ENCODE data around the gene HDGFL1.

The HDGFL1 gene

DNA sequence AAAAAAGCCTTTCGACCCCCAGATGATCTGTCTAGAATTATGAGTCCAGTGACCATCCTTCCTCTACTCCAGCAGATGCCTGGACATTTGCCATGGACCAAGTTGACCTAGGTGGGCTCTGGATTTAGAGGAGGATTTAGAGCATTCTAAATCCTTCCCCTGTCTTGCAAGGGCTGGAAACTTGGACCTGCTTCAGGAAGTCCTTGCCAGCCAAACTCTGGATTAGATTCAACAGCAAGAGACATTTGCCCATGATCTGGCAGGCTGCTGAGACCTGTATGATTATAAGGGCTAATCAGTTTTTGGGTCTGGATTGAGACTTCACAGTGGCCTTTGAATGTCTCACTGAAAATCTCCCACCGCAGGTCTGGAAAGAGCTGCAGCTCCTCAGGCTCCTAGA lies 13.1 kb upstream of the HDGFL1 start:
- H3K27ac ChIP-seq (ENCODE audit: low read depth in 2 of 2, low read length in 2 of 2), result no peak overlapping the region
- no peaks in the 10 kb centered on the region for H3K9me3 ChIP-seq (ENCODE audit: control insufficient read depth in 2 of 2, low read length in 2 of 2)
- no peaks in the 10 kb centered on the region for H3K36me3 ChIP-seq (ENCODE audit: control insufficient read depth in 2 of 2, insufficient read depth in 2 of 2, low read length in 2 of 2)
- H3K27me3 ChIP-seq (ENCODE audit: control insufficient read depth in 2 of 2, insufficient read depth in 2 of 2, low read length in 2 of 2), result no peaks in the 10 kb centered on the region
- H3K4me3 ChIP-seq (ENCODE audit: low read length in 2 of 2), result no peak overlapping the region
- no peak overlapping the region for H3K9ac ChIP-seq (ENCODE audit: low read depth in 1 of 2, low read length in 2 of 2)
- no peaks in the 10 kb centered on the region for H3K4me1 ChIP-seq (ENCODE audit: control insufficient read depth in 2 of 2, insufficient read depth in 2 of 2, low read length in 2 of 2)

GRCh38 chr6:22557007-22557406 lies 12.4 kb upstream of the HDGFL1 start:
- H3K27me3 ChIP-seq (ENCODE audit: control insufficient read depth in 2 of 2, insufficient read depth in 2 of 2, low read length in 2 of 2), result no peaks in the 10 kb centered on the region
- no peak overlapping the region for H3K27ac ChIP-seq (ENCODE audit: low read depth in 2 of 2, low read length in 2 of 2)
- no peaks in the 10 kb centered on the region for H3K9me3 ChIP-seq (ENCODE audit: control insufficient read depth in 2 of 2, low read length in 2 of 2)
- no peaks in the 10 kb centered on the region for H3K36me3 ChIP-seq (ENCODE audit: control insufficient read depth in 2 of 2, insufficient read depth in 2 of 2, low read length in 2 of 2)
- no peak overlapping the region for H3K9ac ChIP-seq (ENCODE audit: low read depth in 1 of 2, low read length in 2 of 2)
- no peaks in the 10 kb centered on the region for H3K4me1 ChIP-seq (ENCODE audit: control insufficient read depth in 2 of 2, insufficient read depth in 2 of 2, low read length in 2 of 2)
- H3K4me3 ChIP-seq (ENCODE audit: low read length in 2 of 2), result no peak overlapping the region

DNA sequence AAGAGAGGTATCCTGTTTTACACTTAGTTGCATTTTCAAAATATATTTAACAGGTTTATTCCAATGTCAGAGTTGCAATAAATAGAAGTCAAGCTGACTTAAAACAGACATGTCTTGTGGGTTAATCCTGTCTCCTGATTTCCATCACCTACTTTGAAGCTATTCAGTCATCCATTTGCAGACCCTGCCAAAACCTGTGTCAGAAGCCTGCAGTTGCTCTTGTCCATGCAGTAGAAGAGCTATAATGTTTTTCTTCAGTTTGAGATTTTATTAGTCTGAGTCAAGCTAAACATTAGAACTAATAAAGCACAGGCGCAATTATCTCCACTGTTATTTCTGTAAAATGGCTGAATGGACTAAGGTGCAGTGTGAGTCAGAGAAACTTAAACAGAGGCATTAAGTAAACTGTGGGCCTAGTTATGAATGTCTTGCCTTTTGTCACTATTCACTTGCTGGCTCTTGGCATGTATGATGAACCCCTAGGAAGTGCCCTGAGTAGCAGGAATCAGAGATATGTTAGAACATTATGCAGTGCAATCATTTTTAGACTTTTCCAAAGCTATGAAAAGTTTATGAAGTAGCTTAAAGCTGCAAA lies 11.0 kb upstream of the HDGFL1 start:
- no peaks in the 10 kb centered on the region for H3K4me1 ChIP-seq (ENCODE audit: control insufficient read depth in 2 of 2, insufficient read depth in 2 of 2, low read length in 2 of 2)
- H3K27ac ChIP-seq (ENCODE audit: low read depth in 2 of 2, low read length in 2 of 2), result no peak overlapping the region
- no peaks in the 10 kb centered on the region for H3K9me3 ChIP-seq (ENCODE audit: control insufficient read depth in 2 of 2, low read length in 2 of 2)
- H3K9ac ChIP-seq (ENCODE audit: low read depth in 1 of 2, low read length in 2 of 2), result no peak overlapping the region
- H3K4me3 ChIP-seq (ENCODE audit: low read length in 2 of 2), result no peak overlapping the region
- H3K36me3 ChIP-seq (ENCODE audit: control insufficient read depth in 2 of 2, insufficient read depth in 2 of 2, low read length in 2 of 2), result no peaks in the 10 kb centered on the region
- no peaks in the 10 kb centered on the region for H3K27me3 ChIP-seq (ENCODE audit: control insufficient read depth in 2 of 2, insufficient read depth in 2 of 2, low read length in 2 of 2)

DNA sequence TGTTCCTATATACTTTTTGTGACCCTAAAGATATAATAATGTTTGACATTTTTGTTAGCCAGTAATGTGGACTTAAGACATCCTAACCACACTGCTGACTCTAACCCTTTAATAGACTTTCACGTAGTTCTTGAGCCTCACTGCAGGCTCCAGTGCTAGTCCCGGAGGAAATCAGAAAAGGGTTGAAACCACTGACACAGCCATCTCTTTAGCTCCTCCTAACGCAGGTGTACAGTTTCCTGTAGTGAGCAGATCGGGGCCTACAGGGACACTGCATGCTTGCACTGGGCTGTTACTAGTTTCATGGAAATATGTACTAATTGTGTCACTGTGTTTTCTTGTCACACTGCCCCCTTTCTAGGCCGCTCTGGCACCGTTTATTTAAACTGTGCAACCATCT lies 512 bp upstream of the HDGFL1 start:
- Histone ChIP-seq H3K27ac (ENCODE audit: low read depth in 2 of 2, low read length in 2 of 2) (no peak overlapping the region), H3K4me3 (ENCODE audit: low read length in 2 of 2) (no peak overlapping the region), H3K4me1 (ENCODE audit: control insufficient read depth in 2 of 2, insufficient read depth in 2 of 2, low read length in 2 of 2) (no peaks in the 10 kb centered on the region), H3K27me3 (ENCODE audit: control insufficient read depth in 2 of 2, insufficient read depth in 2 of 2, low read length in 2 of 2) (no peaks in the 10 kb centered on the region), H3K36me3 (ENCODE audit: control insufficient read depth in 2 of 2, insufficient read depth in 2 of 2, low read length in 2 of 2) (no peaks in the 10 kb centered on the region), H3K9ac (ENCODE audit: low read depth in 1 of 2, low read length in 2 of 2) (no peak overlapping the region), H3K9me3 (ENCODE audit: control insufficient read depth in 2 of 2, low read length in 2 of 2) (no peaks in the 10 kb centered on the region)

GRCh38 chr6:22570185-22570551 lies 802 bp downstream of the HDGFL1 start:
- no peaks in the 10 kb centered on the region for H3K36me3 ChIP-seq (ENCODE audit: control insufficient read depth in 2 of 2, insufficient read depth in 2 of 2, low read length in 2 of 2)
- H3K4me1 ChIP-seq (ENCODE audit: control insufficient read depth in 2 of 2, insufficient read depth in 2 of 2, low read length in 2 of 2), result no peaks in the 10 kb centered on the region
- H3K27me3 ChIP-seq (ENCODE audit: control insufficient read depth in 2 of 2, insufficient read depth in 2 of 2, low read length in 2 of 2), result no peaks in the 10 kb centered on the region
- H3K27ac ChIP-seq (ENCODE audit: low read depth in 2 of 2, low read length in 2 of 2), result no peak overlapping the region
- H3K9me3 ChIP-seq (ENCODE audit: control insufficient read depth in 2 of 2, low read length in 2 of 2), result no peaks in the 10 kb centered on the region
- H3K4me3 ChIP-seq (ENCODE audit: low read length in 2 of 2), result no peak overlapping the region
- no peak overlapping the region for H3K9ac ChIP-seq (ENCODE audit: low read depth in 1 of 2, low read length in 2 of 2)

DNA sequence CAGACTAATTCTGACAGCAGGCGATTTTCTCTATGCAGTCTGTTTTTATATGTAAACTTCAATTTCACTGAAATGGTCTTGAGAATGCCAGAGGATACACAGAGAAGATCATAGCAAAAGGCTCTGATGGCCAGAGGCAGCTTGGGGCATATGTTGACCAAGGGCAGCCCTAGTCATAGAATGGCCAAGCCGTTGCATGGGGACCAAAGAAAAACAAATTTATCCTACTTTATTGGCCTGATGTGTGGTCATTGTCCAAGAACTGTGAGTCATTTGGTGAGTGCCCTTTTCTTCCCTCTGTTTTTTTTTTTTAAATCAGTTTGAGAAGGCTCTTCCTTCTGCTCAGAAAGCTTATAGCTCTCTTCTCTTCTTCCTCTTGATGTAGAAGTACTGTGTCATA lies 5.8 kb downstream of the HDGFL1 start:
- Histone ChIP-seq H3K4me3 (ENCODE audit: low read length in 2 of 2) (no peak overlapping the region), H3K36me3 (ENCODE audit: control insufficient read depth in 2 of 2, insufficient read depth in 2 of 2, low read length in 2 of 2) (no peaks in the 10 kb centered on the region), H3K9me3 (ENCODE audit: control insufficient read depth in 2 of 2, low read length in 2 of 2) (no peaks in the 10 kb centered on the region), H3K4me1 (ENCODE audit: control insufficient read depth in 2 of 2, insufficient read depth in 2 of 2, low read length in 2 of 2) (no peaks in the 10 kb centered on the region), H3K27ac (ENCODE audit: low read depth in 2 of 2, low read length in 2 of 2) (no peak overlapping the region), H3K27me3 (ENCODE audit: control insufficient read depth in 2 of 2, insufficient read depth in 2 of 2, low read length in 2 of 2) (no peaks in the 10 kb centered on the region), H3K9ac (ENCODE audit: low read depth in 1 of 2, low read length in 2 of 2) (no peak overlapping the region)

- no peaks in the 10 kb centered on the region for H3K9me3 ChIP-seq (ENCODE audit: control insufficient read depth in 2 of 2, low read length in 2 of 2)
- no peaks in the 10 kb centered on the region for H3K36me3 ChIP-seq (ENCODE audit: control insufficient read depth in 2 of 2, insufficient read depth in 2 of 2, low read length in 2 of 2)
- H3K9ac ChIP-seq (ENCODE audit: low read depth in 1 of 2, low read length in 2 of 2), result no peak overlapping the region
- H3K27me3 ChIP-seq (ENCODE audit: control insufficient read depth in 2 of 2, insufficient read depth in 2 of 2, low read length in 2 of 2), result no peaks in the 10 kb centered on the region
- no peaks in the 10 kb centered on the region for H3K4me1 ChIP-seq (ENCODE audit: control insufficient read depth in 2 of 2, insufficient read depth in 2 of 2, low read length in 2 of 2)
- H3K4me3 ChIP-seq (ENCODE audit: low read length in 2 of 2), result no peak overlapping the region
- no peak overlapping the region for H3K27ac ChIP-seq (ENCODE audit: low read depth in 2 of 2, low read length in 2 of 2)
Observed at GRCh38 chr6:22579439-22579838, 10.1 kb downstream of the HDGFL1 start.

- Histone ChIP-seq H3K4me3 (ENCODE audit: low read length in 2 of 2) (no peak overlapping the region), H3K4me1 (ENCODE audit: control insufficient read depth in 2 of 2, insufficient read depth in 2 of 2, low read length in 2 of 2) (no peaks in the 10 kb centered on the region), H3K9me3 (ENCODE audit: control insufficient read depth in 2 of 2, low read length in 2 of 2) (no peaks in the 10 kb centered on the region), H3K27me3 (ENCODE audit: control insufficient read depth in 2 of 2, insufficient read depth in 2 of 2, low read length in 2 of 2) (no peaks in the 10 kb centered on the region), H3K27ac (ENCODE audit: low read depth in 2 of 2, low read length in 2 of 2) (no peak overlapping the region), H3K9ac (ENCODE audit: low read depth in 1 of 2, low read length in 2 of 2) (no peak overlapping the region), H3K36me3 (ENCODE audit: control insufficient read depth in 2 of 2, insufficient read depth in 2 of 2, low read length in 2 of 2) (no peaks in the 10 kb centered on the region)
Observed at GRCh38 chr6:22580337-22580736, 11.0 kb downstream of the HDGFL1 start.

DNA sequence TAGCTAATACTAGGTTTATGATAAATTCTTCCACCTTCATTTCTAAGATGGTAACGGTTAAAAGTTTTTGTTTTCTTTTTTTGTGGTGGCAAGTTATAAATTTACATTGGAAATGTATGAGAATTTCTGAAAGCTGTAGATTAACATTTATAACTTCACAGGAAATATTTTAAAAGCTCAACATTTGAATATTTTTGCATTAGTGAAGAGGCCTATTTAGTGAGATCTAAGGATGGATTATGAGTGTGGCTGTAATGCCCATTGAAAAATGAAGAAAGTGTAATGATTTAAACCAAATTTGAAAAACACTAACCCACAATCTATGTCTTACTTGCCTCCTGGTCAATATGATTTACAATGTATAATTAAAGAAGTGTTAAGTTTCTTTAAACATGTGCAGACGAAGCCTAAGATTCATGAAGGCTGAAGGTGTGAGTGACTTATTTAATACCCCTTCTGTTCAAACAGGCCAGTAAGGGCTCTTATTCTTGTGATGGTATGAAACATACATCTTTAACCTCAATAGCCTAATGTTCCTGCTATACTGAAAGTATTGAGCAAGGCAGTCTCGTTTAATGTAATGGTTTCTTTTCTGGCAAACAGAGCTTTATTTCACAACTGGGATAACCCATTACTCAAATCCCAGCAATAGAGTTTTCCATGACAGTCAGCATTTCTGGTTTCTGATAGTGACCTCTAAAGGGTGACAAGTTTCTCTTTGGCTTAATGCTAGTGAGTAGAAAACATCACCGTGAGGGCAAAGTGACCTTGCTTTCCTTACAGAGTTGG lies 13.2 kb downstream of the HDGFL1 start:
- Histone ChIP-seq H3K9me3 (ENCODE audit: control insufficient read depth in 2 of 2, low read length in 2 of 2) (no peaks in the 10 kb centered on the region), H3K4me3 (ENCODE audit: low read length in 2 of 2) (no peak overlapping the region)

DNA sequence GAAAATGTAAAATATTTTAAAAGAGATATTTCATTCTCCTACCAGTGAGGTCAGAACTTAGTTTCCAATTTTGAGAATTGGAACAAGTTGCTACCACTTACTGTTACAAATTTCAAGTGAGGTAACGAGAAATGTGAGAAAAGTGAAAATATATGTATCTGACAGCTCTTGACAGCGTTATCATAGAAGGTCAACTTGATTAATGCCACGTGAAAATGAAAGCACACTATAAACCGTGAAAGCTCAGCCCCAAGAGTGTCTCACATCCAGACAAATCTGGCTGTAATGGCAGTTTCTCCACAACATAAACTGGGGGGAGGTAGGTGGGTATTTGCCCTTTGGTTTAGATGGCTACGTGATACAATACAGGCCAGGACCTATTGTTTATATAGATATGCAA lies 13.9 kb downstream of the HDGFL1 start:
- H3K36me3 ChIP-seq (ENCODE audit: control insufficient read depth in 2 of 2, insufficient read depth in 2 of 2, low read length in 2 of 2), result no peaks in the 10 kb centered on the region
- no peak overlapping the region for H3K4me3 ChIP-seq (ENCODE audit: low read length in 2 of 2)
- H3K27ac ChIP-seq (ENCODE audit: low read depth in 2 of 2, low read length in 2 of 2), result no peak overlapping the region
- H3K27me3 ChIP-seq (ENCODE audit: control insufficient read depth in 2 of 2, insufficient read depth in 2 of 2, low read length in 2 of 2), result no peaks in the 10 kb centered on the region
- H3K4me1 ChIP-seq (ENCODE audit: control insufficient read depth in 2 of 2, insufficient read depth in 2 of 2, low read length in 2 of 2), result no peaks in the 10 kb centered on the region
- no peaks in the 10 kb centered on the region for H3K9me3 ChIP-seq (ENCODE audit: control insufficient read depth in 2 of 2, low read length in 2 of 2)
- no peak overlapping the region for H3K9ac ChIP-seq (ENCODE audit: low read depth in 1 of 2, low read length in 2 of 2)

More for the DNA sequence above, 13.2 kb downstream of the HDGFL1 start:
- Histone ChIP-seq H3K9ac (ENCODE audit: low read depth in 1 of 2, low read length in 2 of 2) (no peak overlapping the region), H3K36me3 (ENCODE audit: control insufficient read depth in 2 of 2, insufficient read depth in 2 of 2, low read length in 2 of 2) (no peaks in the 10 kb centered on the region), H3K4me1 (ENCODE audit: control insufficient read depth in 2 of 2, insufficient read depth in 2 of 2, low read length in 2 of 2) (no peaks in the 10 kb centered on the region), H3K27me3 (ENCODE audit: control insufficient read depth in 2 of 2, insufficient read depth in 2 of 2, low read length in 2 of 2) (no peaks in the 10 kb centered on the region), H3K27ac (ENCODE audit: low read depth in 2 of 2, low read length in 2 of 2) (no peak overlapping the region)

Measured in mucosa of rectum (tissue), 2 donors.